Esophagus muscularis mucosa (tissue), 4 donors: ENCODE measurements around the gene ANP32E.

Source experiments
- EP300 ChIP-seq: sonication (generic); formaldehyde crosslinking; IDR thresholded peaks from one replicate; pipeline ENCODE4 v1.6.1; 2017; ENCODE audit warnings: antibody characterized with exemption
- POLR2A ChIP-seq: fragments of 450-650 bp; IDR thresholded peaks from one replicate; pipeline ENCODE4 v1.6.1; 2017; ENCODE audit warnings: antibody characterized with exemption, moderate library complexity, mild to moderate bottlenecking, low read depth
- POLR2AphosphoS5 ChIP-seq, 2 donors: sonication (generic); formaldehyde crosslinking; IDR thresholded peaks; one replicate each; pipeline ENCODE4 v1.6.1; 2017; ENCODE audit warnings: antibody characterized with exemption in 2 of 2
- TF ChIP-seq, protein P1 (sequence below), 3 experiments: fragments of 200-600 bp in 2 of 3; fragments of 450-650 bp in 1 of 3; sonication (generic) in 2 of 3; IDR thresholded peaks; one replicate each; pipeline ENCODE4 v1.5.1; 2017 to 2019; ENCODE audit warnings: antibody characterized with exemption in 3 of 3, mild to moderate bottlenecking in 2 of 3, moderate library complexity in 1 of 3

DNA sequence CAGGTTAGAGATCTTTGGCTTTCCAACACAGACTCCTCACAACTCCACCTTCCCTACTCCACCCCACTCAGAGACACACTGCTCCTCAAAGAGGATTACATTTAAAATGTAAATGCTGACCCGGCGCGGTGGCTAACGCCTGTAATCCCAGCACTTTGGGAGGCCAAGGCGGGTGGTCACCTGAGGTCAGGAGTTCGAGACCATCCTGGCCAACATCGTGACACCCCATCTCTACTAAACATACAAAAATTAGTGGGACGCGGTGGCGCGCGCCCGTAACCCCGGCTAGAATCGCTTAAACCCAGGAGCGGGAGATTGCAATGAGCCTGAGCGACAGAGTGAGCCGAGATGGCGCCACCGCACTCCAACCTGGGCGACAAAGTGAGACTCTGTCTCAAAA, 1.8 kb upstream of the ANP32E start:
- TF ChIP-seq, protein P1, sequence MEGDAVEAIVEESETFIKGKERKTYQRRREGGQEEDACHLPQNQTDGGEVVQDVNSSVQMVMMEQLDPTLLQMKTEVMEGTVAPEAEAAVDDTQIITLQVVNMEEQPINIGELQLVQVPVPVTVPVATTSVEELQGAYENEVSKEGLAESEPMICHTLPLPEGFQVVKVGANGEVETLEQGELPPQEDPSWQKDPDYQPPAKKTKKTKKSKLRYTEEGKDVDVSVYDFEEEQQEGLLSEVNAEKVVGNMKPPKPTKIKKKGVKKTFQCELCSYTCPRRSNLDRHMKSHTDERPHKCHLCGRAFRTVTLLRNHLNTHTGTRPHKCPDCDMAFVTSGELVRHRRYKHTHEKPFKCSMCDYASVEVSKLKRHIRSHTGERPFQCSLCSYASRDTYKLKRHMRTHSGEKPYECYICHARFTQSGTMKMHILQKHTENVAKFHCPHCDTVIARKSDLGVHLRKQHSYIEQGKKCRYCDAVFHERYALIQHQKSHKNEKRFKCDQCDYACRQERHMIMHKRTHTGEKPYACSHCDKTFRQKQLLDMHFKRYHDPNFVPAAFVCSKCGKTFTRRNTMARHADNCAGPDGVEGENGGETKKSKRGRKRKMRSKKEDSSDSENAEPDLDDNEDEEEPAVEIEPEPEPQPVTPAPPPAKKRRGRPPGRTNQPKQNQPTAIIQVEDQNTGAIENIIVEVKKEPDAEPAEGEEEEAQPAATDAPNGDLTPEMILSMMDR (IDR thresholded peaks at IDR 0.05) = no peak
- no peak for TF ChIP-seq POLR2A
- TF ChIP-seq POLR2AphosphoS5 (IDR thresholded peaks at IDR 0.05) = no peak
- no peak for TF ChIP-seq EP300
